Esophagus muscularis mucosa (tissue), 4 donors: ENCODE results near the gene NAXD. TPM values are rescaled to one million over a fixed set of nuclear protein-coding genes. Genes with fewer than 3 reads are reported as not detected.

Source experiments
- DNase-seq: peaks from one replicate; pipeline ENCODE4 v3.0.0-alpha.2; 2017; ENCODE audit errors: extremely low spot score
- H3K27ac ChIP-seq, 4 donors: fragments of 200-600 bp; sonication (generic); replicated peaks in 1 of 4; 1 replicate in 3 of 4; 2 replicates in 1 of 4; pipeline ENCODE4 v1.5.1; 2016 to 2019; ENCODE audit warnings: mild to moderate bottlenecking in 1 of 4
- H3K27me3 ChIP-seq, 4 donors: fragments of 200-600 bp; sonication (generic); one replicate each; pipeline versions ENCODE4 v1.5.1 to v1.6.0; 2016 to 2019
- H3K36me3 ChIP-seq, 4 donors: fragments of 200-600 bp; sonication (generic); one replicate each; pipeline ENCODE4 v1.5.1; 2016 to 2019
- H3K4me1 ChIP-seq, 4 donors: fragments of 200-600 bp; sonication (generic); one replicate each; pipeline ENCODE4 v1.5.1; 2016 to 2019
- H3K4me3 ChIP-seq, 4 donors: fragments of 200-600 bp; sonication (generic); 1 replicate in 2 of 4; 2 replicates in 2 of 4; pipeline ENCODE4 v1.5.1; 2016 to 2019; ENCODE audit warnings: mild to moderate bottlenecking in 4 of 4, moderate library complexity in 1 of 4
- H3K9me3 ChIP-seq, 4 donors: fragments of 200-600 bp; sonication (generic); 1 replicate in 3 of 4; 2 replicates in 1 of 4; pipeline ENCODE4 v1.5.1; 2016 to 2019
- CTCF ChIP-seq, 3 experiments: fragments of 200-600 bp in 2 of 3; fragments of 450-650 bp in 1 of 3; sonication (generic) in 2 of 3; IDR thresholded peaks; one replicate each; pipeline ENCODE4 v1.5.1; 2017 to 2019; ENCODE audit warnings: antibody characterized with exemption in 3 of 3, mild to moderate bottlenecking in 2 of 3, moderate library complexity in 1 of 3
- EP300 ChIP-seq: sonication (generic); formaldehyde crosslinking; IDR thresholded peaks from one replicate; pipeline ENCODE4 v1.6.1; 2017; ENCODE audit warnings: antibody characterized with exemption
- POLR2A ChIP-seq: fragments of 450-650 bp; IDR thresholded peaks from one replicate; pipeline ENCODE4 v1.6.1; 2017; ENCODE audit warnings: antibody characterized with exemption, moderate library complexity, mild to moderate bottlenecking, low read depth
- POLR2AphosphoS5 ChIP-seq, 2 donors: sonication (generic); formaldehyde crosslinking; IDR thresholded peaks; one replicate each; pipeline ENCODE4 v1.6.1; 2017; ENCODE audit warnings: antibody characterized with exemption in 2 of 2
- WGBS: methylation state at CpG from one replicate; pipeline ENCODE4 v1.1.5; 2018; 5-methylcytosine and 5-hydroxymethylcytosine counted together
- intact Hi-C: fragments of 100-400 bp; cut with DNase I; formaldehyde crosslinking; loops from one replicate; pipeline ENCODE4 v1.15.1; 2023
- total RNA-seq, 4 donors: library from RNA; depleted of rRNA; stranded (reverse); fragments of >200 nt; gene quantifications; one replicate each; pipeline versions ENCODE4 v1.1.0 to v1.2.1, GENCODE V29; 2016

Gene NAXD
- total RNA-seq, 4 donors from 2014 or later = 29.9 to 34.5 (median 34.0) TPM

GRCh38 chr13:110647365-110647737 lies 32.0 kb downstream of the NAXD start:
- intact Hi-C loops = no loop called here
- TF ChIP-seq POLR2A = no peak
- no peaks in the 10 kb centered on the region for H3K9me3 ChIP-seq
- H3K27ac ChIP-seq = no peak overlapping the region
- H3K4me1 ChIP-seq = peaks cover 8 to 14% (median 11%) of the 10 kb centered on the region in 4 donors
- no peak overlapping the region for H3K4me3 ChIP-seq
- 100% methylated on average over 2 of the region's 10 CpGs for WGBS
- H3K36me3 ChIP-seq = peaks cover 21 to 86% (median 75%) of the 10 kb centered on the region in 4 donors
- no peaks in the 10 kb centered on the region for H3K27me3 ChIP-seq
- no peak for DNase-seq

- TF ChIP-seq POLR2A (no peak), EP300 (no peak), CTCF (IDR thresholded peaks at IDR 0.05) (no peak), POLR2AphosphoS5 (IDR thresholded peaks at IDR 0.05) (no peak)
- WGBS = 86% methylated on average over 12 of the region's 16 CpGs
- Histone ChIP-seq H3K4me1 (peaks cover 8 to 14% (median 11%) of the 10 kb centered on the region in 4 donors), H3K9me3 (no peaks in the 10 kb centered on the region), H3K27me3 (no peaks in the 10 kb centered on the region), H3K27ac (no peak overlapping the region), H3K36me3 (peaks cover 15 to 86% (median 71%) of the 10 kb centered on the region in 4 donors), H3K4me3 (no peak overlapping the region)
- intact Hi-C loops = no loop called here
- no peak for DNase-seq
These were observed 32.9 kb downstream of the NAXD start for GRCh38 chr13:110648146-110648819.

GRCh38 chr13:110648848-110649421 lies 33.6 kb downstream of the NAXD start:
- no peak for DNase-seq
- H3K27me3 ChIP-seq = no peaks in the 10 kb centered on the region
- H3K36me3 ChIP-seq = peaks cover 15 to 83% (median 68%) of the 10 kb centered on the region in 4 donors
- peaks cover 8 to 14% (median 11%) of the 10 kb centered on the region in 4 donors for H3K4me1 ChIP-seq
- no peak for TF ChIP-seq CTCF (IDR thresholded peaks at IDR 0.05)
- TF ChIP-seq POLR2AphosphoS5 (IDR thresholded peaks at IDR 0.05) = no peak
- no peak for TF ChIP-seq EP300
- no peak for TF ChIP-seq POLR2A
- H3K9me3 ChIP-seq = no peaks in the 10 kb centered on the region
- intact Hi-C loops = no loop called here
- WGBS = 93% methylated on average over 28 of the region's 35 CpGs
- no peak overlapping the region for H3K27ac ChIP-seq
- no peak overlapping the region for H3K4me3 ChIP-seq

GRCh38 chr13:110649551-110649950 lies 34.2 kb downstream of the NAXD start:
- H3K4me1 ChIP-seq = peaks cover 7 to 10% (median 8%) of the 10 kb centered on the region in 4 donors
- no peak overlapping the region for H3K27ac ChIP-seq
- H3K4me3 ChIP-seq = no peak overlapping the region
- no peaks in the 10 kb centered on the region for H3K27me3 ChIP-seq
- no peak for DNase-seq
- intact Hi-C loops = no loop called here
- H3K36me3 ChIP-seq = peaks cover 15 to 82% (median 64%) of the 10 kb centered on the region in 4 donors
- 85% methylated on average over 7 of the region's 7 CpGs for WGBS
- no peak for TF ChIP-seq POLR2AphosphoS5 (IDR thresholded peaks at IDR 0.05)
- no peak for TF ChIP-seq CTCF (IDR thresholded peaks at IDR 0.05)
- TF ChIP-seq POLR2A = no peak
- TF ChIP-seq EP300 = no peak
- no peaks in the 10 kb centered on the region for H3K9me3 ChIP-seq

GRCh38 chr13:110650436-110650835 lies 35.1 kb downstream of the NAXD start:
- no peaks in the 10 kb centered on the region for H3K27me3 ChIP-seq

More at GRCh38 chr13:110650436-110650835, 35.1 kb downstream of the NAXD start:
- Histone ChIP-seq H3K27ac (no peak overlapping the region), H3K9me3 (no peaks in the 10 kb centered on the region), H3K36me3 (peaks cover 15 to 83% (median 61%) of the 10 kb centered on the region in 4 donors), H3K4me3 (no peak overlapping the region), H3K4me1 (peaks cover 0 to 1% (median 0%) of the 10 kb centered on the region in 4 donors)
- intact Hi-C loops = no loop called here
- DNase-seq = no peak
- 80% methylated on average over 2 of the region's 14 CpGs for WGBS
- no peak for TF ChIP-seq CTCF (IDR thresholded peaks at IDR 0.05)
- TF ChIP-seq POLR2A = no peak
- TF ChIP-seq EP300 = no peak
- TF ChIP-seq POLR2AphosphoS5 (IDR thresholded peaks at IDR 0.05) = no peak
